BE2C (cell line): ENCODE results near the gene PTPRD.

ENCODE experiments used
- DNase-seq: peaks from one replicate; pipeline ENCODE4 v3.0.0-alpha.2; 2020
- H3K27me3 ChIP-seq: fragments of 250-450 bp; sonication (Bioruptor Pico); 2 replicates; pipeline ENCODE4 v1.5.1; 2020; ENCODE audit warnings: mild to moderate bottlenecking
- H3K36me3 ChIP-seq: fragments of 250-450 bp; sonication (Bioruptor Pico); 2 replicates; pipeline ENCODE4 v1.5.1; 2020; ENCODE audit warnings: mild to moderate bottlenecking
- H3K4me1 ChIP-seq: fragments of 250-450 bp; sonication (Bioruptor Pico); 2 replicates; pipeline ENCODE4 v1.5.1; 2020
- H3K4me3 ChIP-seq: 2 replicates; pipeline ENCODE4 v1.5.1; 2011; ENCODE audit warnings: low read depth, low read length
- H3K9me3 ChIP-seq: fragments of 250-450 bp; sonication (Bioruptor Pico); 2 replicates; pipeline ENCODE4 v1.5.1; 2020
- TF ChIP-seq, protein P1 (sequence below): IDR thresholded peaks from 2 replicates; pipeline ENCODE4 v1.5.1; 2012; ENCODE audit warnings: mild to moderate bottlenecking, low read depth, low read length

PTPRD gene

GRCh38 chr9:8515748-8516147 lies 2097.1 kb downstream of the PTPRD start:
- Histone ChIP-seq H3K9me3 (no peaks in the 10 kb centered on the region), H3K4me1 (no peaks in the 10 kb centered on the region), H3K36me3 (no peaks in the 10 kb centered on the region), H3K27me3 (no peaks in the 10 kb centered on the region), H3K4me3 (no peak overlapping the region)
- TF ChIP-seq, protein P1, sequence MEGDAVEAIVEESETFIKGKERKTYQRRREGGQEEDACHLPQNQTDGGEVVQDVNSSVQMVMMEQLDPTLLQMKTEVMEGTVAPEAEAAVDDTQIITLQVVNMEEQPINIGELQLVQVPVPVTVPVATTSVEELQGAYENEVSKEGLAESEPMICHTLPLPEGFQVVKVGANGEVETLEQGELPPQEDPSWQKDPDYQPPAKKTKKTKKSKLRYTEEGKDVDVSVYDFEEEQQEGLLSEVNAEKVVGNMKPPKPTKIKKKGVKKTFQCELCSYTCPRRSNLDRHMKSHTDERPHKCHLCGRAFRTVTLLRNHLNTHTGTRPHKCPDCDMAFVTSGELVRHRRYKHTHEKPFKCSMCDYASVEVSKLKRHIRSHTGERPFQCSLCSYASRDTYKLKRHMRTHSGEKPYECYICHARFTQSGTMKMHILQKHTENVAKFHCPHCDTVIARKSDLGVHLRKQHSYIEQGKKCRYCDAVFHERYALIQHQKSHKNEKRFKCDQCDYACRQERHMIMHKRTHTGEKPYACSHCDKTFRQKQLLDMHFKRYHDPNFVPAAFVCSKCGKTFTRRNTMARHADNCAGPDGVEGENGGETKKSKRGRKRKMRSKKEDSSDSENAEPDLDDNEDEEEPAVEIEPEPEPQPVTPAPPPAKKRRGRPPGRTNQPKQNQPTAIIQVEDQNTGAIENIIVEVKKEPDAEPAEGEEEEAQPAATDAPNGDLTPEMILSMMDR = no peak
- DNase-seq = no peak

DNA sequence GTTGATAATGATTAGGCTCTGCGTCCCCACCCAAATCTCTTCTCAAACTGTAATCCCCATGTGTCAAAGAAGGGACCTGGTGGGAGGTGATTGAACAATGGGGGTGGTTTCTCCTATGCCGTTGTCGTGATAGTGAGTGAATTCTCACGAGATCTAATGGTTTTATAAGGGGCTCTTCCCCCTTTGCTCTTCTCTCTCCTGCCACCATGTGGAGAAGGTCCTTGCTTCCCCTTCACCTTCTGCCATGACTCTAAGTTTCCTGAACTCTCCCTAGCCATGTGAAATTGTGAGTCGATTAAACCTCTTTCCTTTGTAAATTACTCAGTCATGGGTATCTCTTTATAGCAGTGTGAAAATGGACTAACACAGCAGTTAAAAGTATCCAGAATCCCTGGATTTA lies 2098.0 kb downstream of the PTPRD start:
- no peaks in the 10 kb centered on the region for H3K9me3 ChIP-seq
- DNase-seq = peak; percentile 24
- no peaks in the 10 kb centered on the region for H3K27me3 ChIP-seq
- no peak overlapping the region for H3K4me3 ChIP-seq
- no peaks in the 10 kb centered on the region for H3K36me3 ChIP-seq
- no peaks in the 10 kb centered on the region for H3K4me1 ChIP-seq
- TF ChIP-seq, protein P1 = peak; percentile 52

- Histone ChIP-seq H3K4me3 (no peak overlapping the region), H3K36me3 (no peaks in the 10 kb centered on the region), H3K4me1 (no peaks in the 10 kb centered on the region), H3K9me3 (no peaks in the 10 kb centered on the region), H3K27me3 (no peaks in the 10 kb centered on the region)
- TF ChIP-seq, protein P1 = no peak
- DNase-seq = no peak
Measured at GRCh38 chr9:8508671-8509290, 2104.0 kb downstream of the PTPRD start.

- TF ChIP-seq, protein P1 = no peak
- no peaks in the 10 kb centered on the region for H3K27me3 ChIP-seq
- no peaks in the 10 kb centered on the region for H3K36me3 ChIP-seq
- no peak overlapping the region for H3K4me3 ChIP-seq
- H3K9me3 ChIP-seq = no peaks in the 10 kb centered on the region
- no peak for DNase-seq
- no peaks in the 10 kb centered on the region for H3K4me1 ChIP-seq
Measured at GRCh38 chr9:8494571-8494970, 2118.2 kb downstream of the PTPRD start.

GRCh38 chr9:8492679-8493078 lies 2120.1 kb downstream of the PTPRD start:
- Histone ChIP-seq H3K36me3 (no peaks in the 10 kb centered on the region), H3K27me3 (no peaks in the 10 kb centered on the region), H3K4me1 (no peaks in the 10 kb centered on the region), H3K9me3 (no peaks in the 10 kb centered on the region), H3K4me3 (no peak overlapping the region)
- DNase-seq = no peak
- TF ChIP-seq, protein P1 = no peak

- Histone ChIP-seq H3K4me1 (no peaks in the 10 kb centered on the region), H3K27me3 (no peaks in the 10 kb centered on the region), H3K36me3 (no peaks in the 10 kb centered on the region), H3K9me3 (no peaks in the 10 kb centered on the region), H3K4me3 (no peak overlapping the region)
- DNase-seq = no peak
- TF ChIP-seq, protein P1 = no peak
Measured at GRCh38 chr9:8492024-8492423, 2120.8 kb downstream of the PTPRD start.
